ENCODE results near the gene BDP1.
"Not testable (repeated sequence)": the region's sequence is repeated elsewhere in the genome, so short reads cannot be mapped to it uniquely, and the experiment has no call there.

- TF ChIP-seq CTCF (IDR thresholded peaks at IDR 0.05 in 4 of 5, conservative IDR thresholded peaks at IDR 0.05 in 1 of 5); POLR2A (IDR thresholded peaks at IDR 0.05): not testable (repeated sequence)
These were observed 116.4 kb downstream of the BDP1 start for GRCh38 chr5:71571811-71572210.
